ENCODE measurements around the gene AKAP13. TPM values are rescaled to one million over a fixed set of nuclear protein-coding genes. Genes with fewer than 3 reads are reported as not detected.

Gene AKAP13
- total RNA-seq, 1 donor from 2014 or later: 73.8 TPM

GRCh38 chr15:85399627-85400026, 19.2 kb downstream of the AKAP13 start:
- Mint-ChIP-seq H3K9me3 (peaks cover 19% of the 10 kb centered on the region), H3K4me3 (no peak overlapping the region), H3K4me1 (peaks cover 25% of the 10 kb centered on the region), H3K27ac (no peak overlapping the region), H3K27me3 (ENCODE audit: insufficient read depth, low read depth) (peaks cover 6% of the 10 kb centered on the region), H3K36me3 (peaks cover 14% of the 10 kb centered on the region)
- Histone ChIP-seq H3F3A (ENCODE audit: low read depth) (peaks cover 6% of the 10 kb centered on the region), H3K79me2 (ENCODE audit: low read depth) (peaks cover 97% of the 10 kb centered on the region), H3K4me3 (no peak overlapping the region), H4K20me1 (ENCODE audit: low read depth) (peaks cover 82% of the 10 kb centered on the region), H2AFZ (replicated peaks) (no peak overlapping the region), H3K27me3 (no peaks in the 10 kb centered on the region), H3K9me3 (ENCODE audit: low read depth) (no peaks in the 10 kb centered on the region), H3K36me3 (no peaks in the 10 kb centered on the region), H3K4me2 (no peak overlapping the region), H3K27ac (no peak overlapping the region), H3K9ac (no peak overlapping the region), H3K4me1 (peaks cover 33% of the 10 kb centered on the region)
- no peak for DNase-seq (ENCODE audit: low spot score)
- TF ChIP-seq EZH2 (IDR thresholded peaks at IDR 0.05) (no peak), EZH2phosphoT487 (IDR thresholded peaks at IDR 0.05) (no peak), CTCF (IDR thresholded peaks at IDR 0.05) (no peak)

GRCh38 chr15:85400606-85401005, 20.2 kb downstream of the AKAP13 start:
- H3K79me2 ChIP-seq (ENCODE audit: low read depth): peaks cover 97% of the 10 kb centered on the region
- H3F3A ChIP-seq (ENCODE audit: low read depth): peaks cover 15% of the 10 kb centered on the region
- no peaks in the 10 kb centered on the region for H3K27me3 ChIP-seq
- Mint-ChIP-seq H3K27ac (no peak overlapping the region), H3K27me3 (ENCODE audit: insufficient read depth, low read depth) (peaks cover 6% of the 10 kb centered on the region), H3K9me3 (peaks cover 16% of the 10 kb centered on the region), H3K4me3 (no peak overlapping the region), H3K4me1 (peaks cover 30% of the 10 kb centered on the region), H3K36me3 (peaks cover 16% of the 10 kb centered on the region)
- TF ChIP-seq EZH2phosphoT487 (IDR thresholded peaks at IDR 0.05) (no peak), EZH2 (IDR thresholded peaks at IDR 0.05) (no peak), CTCF (IDR thresholded peaks at IDR 0.05) (no peak)
- DNase-seq (ENCODE audit: low spot score): no peak
- no peak overlapping the region for H3K4me2 ChIP-seq
- no peak overlapping the region for H3K4me3 ChIP-seq
- peaks cover 82% of the 10 kb centered on the region for H4K20me1 ChIP-seq (ENCODE audit: low read depth)
- H3K27ac ChIP-seq: no peak overlapping the region
- peaks cover 40% of the 10 kb centered on the region for H3K4me1 ChIP-seq
- H3K36me3 ChIP-seq: no peaks in the 10 kb centered on the region
- no peaks in the 10 kb centered on the region for H3K9me3 ChIP-seq (ENCODE audit: low read depth)
- H3K9ac ChIP-seq: no peak overlapping the region
- no peak overlapping the region for H2AFZ ChIP-seq (replicated peaks)

DNA sequence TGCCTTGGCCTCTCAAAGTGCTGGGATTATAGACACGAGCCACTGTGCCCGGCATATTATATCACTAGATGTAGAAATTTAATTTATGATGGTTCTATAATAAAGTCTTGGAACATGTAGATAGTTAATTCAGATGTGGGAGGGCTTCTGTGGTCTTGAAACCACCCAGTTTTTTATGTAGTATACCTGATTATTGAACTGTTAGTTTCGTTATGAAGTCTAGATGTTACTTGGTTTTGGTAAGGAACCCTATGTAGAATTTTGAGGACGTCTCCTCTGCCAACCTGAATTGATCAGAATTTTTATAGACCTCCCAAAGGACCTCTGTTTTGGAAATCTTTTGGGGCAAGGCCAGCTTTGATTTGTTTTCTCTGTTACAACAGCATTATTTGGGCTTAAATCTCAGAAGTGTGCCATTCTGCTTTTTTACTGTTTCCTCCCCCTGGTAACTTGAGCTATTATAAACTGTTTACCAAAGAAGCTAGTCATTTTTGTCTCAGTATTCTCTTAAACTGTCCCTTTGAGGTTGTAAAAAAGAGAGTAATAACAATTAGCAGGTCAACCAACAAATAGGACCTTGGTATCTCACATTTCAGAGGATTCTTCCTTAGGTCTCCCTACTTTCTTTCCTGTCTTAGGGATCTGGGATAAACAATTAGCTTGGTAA, 20.8 kb downstream of the AKAP13 start:
- no peak overlapping the region for H2AFZ ChIP-seq (replicated peaks)
- peaks cover 97% of the 10 kb centered on the region for H3K79me2 ChIP-seq (ENCODE audit: low read depth)
- no peaks in the 10 kb centered on the region for H3K27me3 ChIP-seq
- H3K36me3 ChIP-seq: no peaks in the 10 kb centered on the region
- H3F3A ChIP-seq (ENCODE audit: low read depth): peaks cover 15% of the 10 kb centered on the region
- H3K9ac ChIP-seq: no peak overlapping the region
- TF ChIP-seq EZH2phosphoT487 (IDR thresholded peaks at IDR 0.05): no peak
- no peak for TF ChIP-seq EZH2 (IDR thresholded peaks at IDR 0.05)
- no peak for TF ChIP-seq CTCF (IDR thresholded peaks at IDR 0.05)
- DNase-seq (ENCODE audit: low spot score): no peak
- peaks cover 28% of the 10 kb centered on the region for H3K4me1 Mint-ChIP-seq
- peaks cover 14% of the 10 kb centered on the region for H3K36me3 Mint-ChIP-seq
- no peaks in the 10 kb centered on the region for H3K9me3 ChIP-seq (ENCODE audit: low read depth)
- H3K27ac ChIP-seq: peak overlapping the region; percentile 74
- peaks cover 6% of the 10 kb centered on the region for H3K27me3 Mint-ChIP-seq (ENCODE audit: insufficient read depth, low read depth)
- no peak overlapping the region for H3K27ac Mint-ChIP-seq
- H3K9me3 Mint-ChIP-seq: peaks cover 13% of the 10 kb centered on the region
- no peak overlapping the region for H3K4me3 Mint-ChIP-seq
- peak overlapping the region; percentile 51 for H3K4me2 ChIP-seq
- H4K20me1 ChIP-seq (ENCODE audit: low read depth): peaks cover 82% of the 10 kb centered on the region
- no peak overlapping the region for H3K4me3 ChIP-seq
- peaks cover 43% of the 10 kb centered on the region for H3K4me1 ChIP-seq

Data from neural progenitor cell (in vitro differentiated cells).